ENCODE data around the gene ZNF366.
"Not testable (repeated sequence)": the region's sequence is repeated elsewhere in the genome, so short reads cannot be mapped to it uniquely, and the experiment has no call there.

Gene ZNF366

DNA sequence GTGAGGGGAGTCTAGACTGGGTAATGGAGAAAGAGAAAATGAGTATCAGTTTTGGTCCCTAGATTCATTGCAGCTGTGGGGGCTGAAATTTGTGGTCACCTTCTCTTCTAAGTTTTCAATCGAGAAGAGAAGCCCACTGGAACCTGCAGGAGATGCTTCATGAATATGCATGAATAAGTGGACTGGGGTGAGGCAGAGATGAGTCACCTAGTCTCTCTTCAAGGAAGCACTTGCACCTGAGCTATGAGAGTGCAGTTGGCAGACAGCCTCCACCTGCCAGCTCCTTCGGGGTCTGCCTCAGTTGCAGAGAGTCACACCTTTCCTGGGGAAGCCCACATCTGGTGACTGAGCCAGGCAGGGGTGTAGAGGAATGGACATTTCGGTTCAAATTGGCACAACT is 69.1 kb downstream of the ZNF366 start:
- no peak for DNase-seq

- no peak for DNase-seq
Measured at GRCh38 chr5:72436796-72437471, 70.3 kb downstream of the ZNF366 start.

- DNase-seq: no peak
Measured at GRCh38 chr5:72434781-72435437, 72.3 kb downstream of the ZNF366 start.

- DNase-seq: no peak
Measured at GRCh38 chr5:72434056-72434780, 73.0 kb downstream of the ZNF366 start.

DNA sequence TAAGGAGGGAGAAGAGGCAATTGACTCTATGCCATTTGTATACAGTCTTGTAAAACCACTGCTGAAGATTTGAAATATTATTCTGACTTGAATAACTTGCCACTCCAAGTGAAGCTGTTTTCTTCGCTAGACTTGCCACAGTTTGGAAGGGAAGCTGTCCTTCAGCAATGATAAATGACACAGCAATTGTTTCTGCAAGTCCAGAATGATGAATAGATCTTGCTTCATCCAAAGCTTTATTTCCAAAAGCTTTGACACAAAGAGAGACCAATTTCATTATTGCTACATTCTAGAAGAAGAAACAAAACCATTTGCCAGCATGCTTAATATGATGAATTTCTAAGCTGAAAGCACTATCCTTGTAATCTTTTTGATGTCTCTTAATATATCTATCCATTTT is 73.7 kb downstream of the ZNF366 start:
- DNase-seq: no peak

DNA sequence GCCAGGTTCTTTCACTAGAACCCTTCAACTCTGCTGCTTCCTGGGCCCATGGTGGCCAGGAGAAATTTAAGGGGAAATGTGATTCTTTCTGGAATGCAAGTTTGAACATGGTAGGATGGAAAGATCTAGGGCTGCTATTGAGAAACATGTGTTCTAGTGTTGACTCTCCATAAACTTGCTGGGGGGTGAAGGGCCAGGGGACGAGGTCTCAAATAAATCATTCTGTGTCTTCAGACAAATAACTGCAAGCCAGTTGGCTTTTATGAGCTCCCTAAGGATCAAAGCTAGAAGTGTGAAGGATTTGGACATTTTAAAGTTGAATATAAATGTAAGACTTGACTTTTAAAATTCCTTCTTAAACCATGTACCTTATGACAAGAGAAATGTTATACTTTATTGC is 78.5 kb downstream of the ZNF366 start:
- DNase-seq: no peak

DNA sequence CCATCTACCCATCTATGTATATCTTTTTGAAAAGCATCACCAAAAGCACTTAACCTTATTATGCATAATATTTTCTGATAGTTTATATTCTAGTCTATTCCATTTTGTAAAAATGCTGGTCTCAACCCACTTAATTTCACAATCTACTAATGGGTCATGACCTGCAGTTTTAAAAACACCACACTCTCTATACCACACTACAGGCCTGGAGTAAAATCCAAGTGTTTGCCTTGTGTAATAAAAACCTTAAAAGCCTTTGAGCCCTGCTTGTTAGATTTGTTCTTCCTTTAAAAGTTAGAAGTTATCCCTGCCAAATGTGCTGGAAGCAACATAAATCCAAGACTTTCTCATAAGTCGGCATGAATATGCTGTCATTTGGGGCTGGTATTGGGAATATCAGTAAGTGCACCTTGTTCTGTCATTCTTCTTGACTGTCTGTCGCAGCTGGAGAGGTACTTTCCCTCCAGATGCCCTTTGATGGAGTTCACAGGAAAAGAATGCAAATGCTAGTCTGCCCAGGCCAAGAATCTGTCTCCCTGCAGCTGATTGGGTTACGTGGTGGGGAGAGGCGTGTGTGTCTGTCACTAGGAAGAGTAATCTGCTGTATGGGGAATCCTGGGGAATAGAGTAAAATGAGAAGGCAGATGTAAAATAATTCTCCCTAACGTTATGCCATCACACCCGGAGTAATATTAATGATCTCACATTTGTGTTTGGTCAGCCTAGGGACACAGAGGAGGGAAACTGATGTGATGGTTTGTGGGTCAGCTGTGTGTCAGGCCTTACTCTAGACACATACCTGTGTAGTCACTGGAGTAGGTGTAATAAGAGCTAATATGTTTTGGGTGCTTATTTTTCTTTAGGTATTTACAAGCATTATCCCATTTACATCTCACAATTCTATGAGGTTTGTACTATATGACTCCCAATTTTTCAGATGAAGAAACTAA is 79.4 kb downstream of the ZNF366 start:
- no peak for DNase-seq

- DNase-seq: no peak
Measured at GRCh38 chr5:72427016-72427415, 80.2 kb downstream of the ZNF366 start.

GRCh38 chr5:72426019-72426418 is 81.2 kb downstream of the ZNF366 start:
- DNase-seq: no peak

DNA sequence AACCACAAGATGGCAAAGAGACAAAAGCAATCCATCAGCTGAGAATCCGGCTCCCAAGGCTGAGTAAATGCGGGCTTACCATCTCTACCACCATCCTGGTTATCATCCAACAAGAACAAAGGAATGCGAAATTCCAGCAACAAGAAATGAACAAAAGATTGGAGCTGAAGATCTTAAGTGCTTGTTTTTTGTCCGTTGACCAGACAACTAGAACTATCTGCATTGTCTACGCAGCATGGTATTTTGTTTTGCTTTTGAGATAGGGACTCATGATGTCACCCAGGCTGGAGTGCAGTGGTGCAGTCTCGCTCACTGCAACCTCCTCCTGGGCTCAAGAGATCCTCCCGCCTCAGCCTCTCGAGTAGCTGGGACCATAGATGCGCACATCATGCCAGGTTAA is 88.9 kb downstream of the ZNF366 start:
- DNase-seq: no peak

DNA sequence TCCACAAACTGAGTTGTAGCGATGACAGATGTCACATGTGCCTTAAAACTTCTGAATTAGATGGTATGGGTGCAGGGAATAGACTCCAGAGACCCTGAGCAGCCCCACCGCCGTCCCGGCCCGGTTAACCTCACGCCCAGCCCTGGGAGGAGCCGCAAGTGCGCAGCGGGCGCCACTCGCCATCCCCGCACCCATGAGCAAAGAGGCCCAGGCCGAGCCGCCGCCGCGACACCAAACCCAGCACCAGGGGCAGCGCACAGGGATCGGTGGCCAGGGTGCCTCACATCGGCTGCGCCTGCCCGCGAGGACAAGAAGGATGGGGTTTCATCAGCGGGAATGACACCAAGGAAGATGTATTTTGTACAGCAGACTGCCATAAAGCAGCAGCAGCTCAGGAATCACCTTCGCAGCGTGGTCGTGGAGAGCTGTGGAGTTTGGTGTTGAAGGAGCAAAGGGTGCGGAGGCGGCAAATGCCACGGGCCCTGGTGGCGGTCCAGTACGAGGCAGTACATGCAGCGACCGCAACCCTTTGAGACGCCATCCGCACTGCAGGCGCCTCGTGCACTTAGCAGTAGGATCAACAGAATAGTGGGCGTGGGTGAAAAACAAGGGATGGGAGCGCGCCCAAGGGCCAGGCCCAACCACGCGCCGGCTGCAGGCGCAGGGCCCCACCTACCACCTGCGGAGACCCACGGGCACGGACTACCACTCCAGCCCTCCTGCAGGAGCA is 89.7 kb downstream of the ZNF366 start:
- no peak for DNase-seq

GRCh38 chr5:72415616-72416325 is 91.4 kb downstream of the ZNF366 start:
- no peak for DNase-seq

DNA sequence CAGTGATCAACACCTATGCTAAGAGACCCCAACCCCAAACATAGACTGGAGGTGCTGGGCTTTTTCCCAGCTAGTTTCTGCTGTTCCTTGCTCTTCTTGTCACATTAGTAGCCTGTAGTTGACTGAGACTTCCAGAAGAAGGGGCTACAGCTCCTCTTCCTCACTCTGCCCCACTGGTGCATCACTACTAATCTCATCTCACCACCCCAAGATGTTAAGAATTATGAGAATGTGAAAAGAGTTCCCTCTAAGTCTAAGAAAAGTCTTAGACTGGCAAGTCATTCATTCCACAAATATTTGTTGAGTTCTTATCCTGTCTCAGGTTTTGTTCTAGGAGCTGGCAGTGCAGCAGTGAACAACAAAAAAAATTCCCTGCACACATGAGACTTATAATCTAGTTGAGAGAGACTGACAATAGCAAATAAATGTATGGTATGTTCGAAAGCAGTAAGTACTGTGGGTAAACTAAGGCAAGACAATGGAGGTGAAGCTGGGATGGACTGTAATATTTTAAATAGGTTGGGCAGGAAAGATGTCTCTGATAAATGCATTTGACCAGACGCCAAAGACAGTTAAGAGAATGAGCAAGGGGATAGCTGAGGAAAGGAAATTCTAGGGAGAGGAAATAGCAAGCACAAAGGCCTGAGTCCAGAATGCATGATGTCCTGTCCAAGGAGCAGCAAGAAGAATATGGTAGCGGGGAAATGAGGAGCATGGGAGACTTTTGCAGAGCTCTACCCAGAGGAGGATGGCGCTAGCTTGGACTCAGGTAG is 94.7 kb downstream of the ZNF366 start:
- DNase-seq: no peak

- no peak for DNase-seq
Measured at GRCh38 chr5:72410688-72411295, 96.4 kb downstream of the ZNF366 start.

GRCh38 chr5:72408603-72409002 is 98.6 kb downstream of the ZNF366 start:
- DNase-seq: no peak

- DNase-seq: no peak
Measured at GRCh38 chr5:72408127-72408526, 99.1 kb downstream of the ZNF366 start.

DNA sequence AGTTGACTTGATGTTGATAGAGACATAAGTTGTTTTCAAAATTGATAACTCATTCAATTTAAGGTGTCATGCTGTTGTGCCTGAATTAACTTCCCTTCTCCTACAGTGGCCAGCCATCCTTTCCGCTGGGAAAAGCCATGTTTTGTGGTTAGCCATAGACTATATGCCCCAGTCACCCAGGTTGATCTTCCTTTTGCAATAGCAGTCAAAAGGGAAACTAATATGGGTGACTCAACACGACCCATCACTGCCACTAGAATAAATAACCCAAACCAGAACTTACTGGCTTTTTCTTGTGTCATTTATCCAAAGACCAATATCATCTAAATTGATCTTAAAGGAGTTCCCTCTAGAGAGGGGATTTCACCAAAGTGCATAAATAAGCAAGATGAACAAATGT is 99.7 kb downstream of the ZNF366 start:
- no peak for DNase-seq

DNA sequence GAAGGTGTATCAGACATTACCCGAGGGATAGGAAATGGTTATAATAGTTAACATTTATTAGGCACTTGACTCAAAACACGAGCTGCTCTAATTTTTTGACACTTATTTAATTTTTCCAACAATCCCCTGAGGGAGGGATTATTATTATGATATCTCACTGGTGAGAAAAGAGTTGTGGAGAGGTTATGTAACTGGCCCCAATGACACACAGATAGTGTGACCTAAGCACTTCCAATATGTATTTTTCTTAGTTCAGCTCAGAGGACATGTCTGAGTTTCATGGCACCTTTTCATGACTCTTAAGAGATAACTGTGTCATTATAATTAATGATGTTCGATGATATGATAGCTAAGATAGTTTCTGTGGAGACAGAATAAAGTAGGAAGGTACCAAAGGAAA is 100.1 kb downstream of the ZNF366 start:
- DNase-seq: no peak

- not testable (repeated sequence) for DNase-seq
Measured at GRCh38 chr5:72404771-72405170, 102.4 kb downstream of the ZNF366 start.
